ENCODE results near the gene TCF19.
A peak's percentile ranks its signal among the peaks of the same experiment; 100 is the strongest.

TCF19 gene

GRCh38 chr6:31187780-31188194, 29.4 kb downstream of the TCF19 start (continued):
- TF ChIP-seq PRDM10 (tag by site-specific recombination; IDR thresholded peaks at IDR 0.05): 0 out of 2 replicates have a peak, but pooled peaks have one; percentile 2
- no peak for TF ChIP-seq ZNF830 (tag by site-specific recombination; IDR thresholded peaks at IDR 0.05; ENCODE audit: low read depth)
- no peak for TF ChIP-seq SALL2 (tag by site-specific recombination; IDR thresholded peaks at IDR 0.05; ENCODE audit: borderline replicate concordance)
- peak; percentile 35; the same call in 1 of the 2 replicates for TF ChIP-seq INSM2 (tag by site-specific recombination; IDR thresholded peaks at IDR 0.05)
- no peak for TF ChIP-seq ZNF747 (tag by site-specific recombination; IDR thresholded peaks at IDR 0.05)
- no peak for TF ChIP-seq ZNF645 (tag by site-specific recombination; IDR thresholded peaks at IDR 0.05)
- TF ChIP-seq PRDM4 (tag by site-specific recombination; IDR thresholded peaks at IDR 0.05): 0 out of 2 replicates have a peak, but pooled peaks have one; percentile 24
- TF ChIP-seq ZNF24 (tag by site-specific recombination; IDR thresholded peaks at IDR 0.05): 0 out of 2 replicates have a peak, but pooled peaks have one; percentile 25
- no peak for TF ChIP-seq ZNF221 (tag by site-specific recombination; IDR thresholded peaks at IDR 0.05; ENCODE audit: borderline replicate concordance)
- TF ChIP-seq ZNF837 (tag by site-specific recombination; IDR thresholded peaks at IDR 0.05): no peak
- TF ChIP-seq ZNF513 (tag by site-specific recombination; IDR thresholded peaks at IDR 0.05): no peak
- TF ChIP-seq ZBTB10 (tag by site-specific recombination; IDR thresholded peaks at IDR 0.05): no peak
- 0 out of 2 replicates have a peak, but pooled peaks have one; percentile 59 for TF ChIP-seq OVOL3 (tag by site-specific recombination; IDR thresholded peaks at IDR 0.05)
- TF ChIP-seq ZNF654 (tag by site-specific recombination; IDR thresholded peaks at IDR 0.05; ENCODE audit: low read depth): no peak
- TF ChIP-seq ZNF596 (tag by site-specific recombination; IDR thresholded peaks at IDR 0.05): no peak
- TF ChIP-seq ZNF280D (tag by site-specific recombination; IDR thresholded peaks at IDR 0.05): no peak
- no peak for TF ChIP-seq ZNF791 (tag by site-specific recombination; IDR thresholded peaks at IDR 0.05)
- no peak for TF ChIP-seq KLF10 (tag by site-specific recombination; IDR thresholded peaks at IDR 0.05)
